Smooth muscle cell (in vitro differentiated cells): Measurements from ENCODE around the gene MLST8. TPM values are rescaled to one million over a fixed set of nuclear protein-coding genes. Genes with fewer than 3 reads are reported as not detected.

Source experiments
- DNase-seq: peaks from one replicate; lab custom pipeline; 2025; ENCODE audit not compliant: unreplicated experiment; lab: John Stamatoyannopoulos, UW
- H2AFZ ChIP-seq: fragments of 200-600 bp; sonication (generic); 2 replicates; pipeline ENCODE4 v1.6.0; 2016; ENCODE audit warnings: antibody characterized with exemption, low read depth, mild to moderate bottlenecking
- H3F3A ChIP-seq: fragments of 200-600 bp; sonication (generic); 2 replicates; pipeline ENCODE4 v1.6.0; 2017; ENCODE audit warnings: antibody characterized with exemption, low read depth
- H3K27ac ChIP-seq: fragments of 200-600 bp; sonication (generic); 2 replicates; pipeline ENCODE4 v1.5.1; 2016; ENCODE audit warnings: low read depth, mild to moderate bottlenecking
- H3K27me3 ChIP-seq: fragments of 200-600 bp; sonication (generic); 2 replicates; pipeline ENCODE4 v1.6.1; 2016; ENCODE audit warnings: low read depth, mild to moderate bottlenecking
- H3K36me3 ChIP-seq: fragments of 200-600 bp; sonication (generic); 2 replicates; pipeline ENCODE4 v1.5.1; 2016; ENCODE audit warnings: low read depth
- H3K4me1 ChIP-seq: fragments of 200-600 bp; sonication (generic); 2 replicates; pipeline ENCODE4 v1.5.1; 2016; ENCODE audit warnings: low read depth
- H3K4me2 ChIP-seq: fragments of 200-600 bp; sonication (generic); 2 replicates; pipeline ENCODE4 v1.6.0; 2016; ENCODE audit warnings: mild to moderate bottlenecking
- H3K4me3 ChIP-seq: fragments of 200-600 bp; sonication (generic); 2 replicates; pipeline ENCODE4 v1.5.1; 2016; ENCODE audit warnings: mild to moderate bottlenecking
- H3K79me2 ChIP-seq: fragments of 200-600 bp; sonication (generic); 2 replicates; pipeline ENCODE4 v1.6.0; 2016; ENCODE audit warnings: low read depth, mild to moderate bottlenecking
- H3K9ac ChIP-seq: fragments of 200-600 bp; sonication (generic); 2 replicates; pipeline ENCODE4 v1.6.0; 2016; ENCODE audit warnings: low read depth
- H3K9me3 ChIP-seq: fragments of 200-600 bp; sonication (generic); replicated peaks from 2 replicates; pipeline ENCODE4 v1.5.1; 2016; ENCODE audit warnings: low read depth
- H4K20me1 ChIP-seq: fragments of 200-600 bp; sonication (generic); 2 replicates; pipeline ENCODE4 v1.6.0; 2016; ENCODE audit warnings: low read depth
- WGBS: methylation state at CpG from one replicate; pipeline ENCODE4 v1.1.7; 2016; ENCODE audit warnings: low lambda C conversion rate; 5-methylcytosine and 5-hydroxymethylcytosine counted together
- polyA plus RNA-seq: library from polyadenylated mRNA; unstranded; fragments of >200 nt; fragmentation: Nextera tagmentation; extraction: Ambion mirVana; gene quantifications from 2 replicates; pipeline ENCODE4 v1.2.1, GENCODE V29; 2016
- total RNA-seq: library from RNA; depleted of rRNA; stranded (reverse); fragments of >200 nt; gene quantifications from 2 replicates; pipeline ENCODE4 v1.2.3, GENCODE V29; 2014
- TF ChIP-seq, protein P1 (sequence below): fragments of 200-600 bp; sonication (generic); IDR thresholded peaks from 2 replicates; pipeline ENCODE4 v1.5.1; 2017; ENCODE audit warnings: borderline replicate concordance, mild to moderate bottlenecking, antibody characterized with exemption; ENCODE audit not compliant: insufficient read depth, poor library complexity, severe bottlenecking

The MLST8 gene
- total and polyA plus RNA-seq, 2 experiments from 2014 or later, result 37.2 to 67.0 TPM

- 95% methylated on average over 30 of the region's 30 CpGs for WGBS
- TF ChIP-seq, protein P1, sequence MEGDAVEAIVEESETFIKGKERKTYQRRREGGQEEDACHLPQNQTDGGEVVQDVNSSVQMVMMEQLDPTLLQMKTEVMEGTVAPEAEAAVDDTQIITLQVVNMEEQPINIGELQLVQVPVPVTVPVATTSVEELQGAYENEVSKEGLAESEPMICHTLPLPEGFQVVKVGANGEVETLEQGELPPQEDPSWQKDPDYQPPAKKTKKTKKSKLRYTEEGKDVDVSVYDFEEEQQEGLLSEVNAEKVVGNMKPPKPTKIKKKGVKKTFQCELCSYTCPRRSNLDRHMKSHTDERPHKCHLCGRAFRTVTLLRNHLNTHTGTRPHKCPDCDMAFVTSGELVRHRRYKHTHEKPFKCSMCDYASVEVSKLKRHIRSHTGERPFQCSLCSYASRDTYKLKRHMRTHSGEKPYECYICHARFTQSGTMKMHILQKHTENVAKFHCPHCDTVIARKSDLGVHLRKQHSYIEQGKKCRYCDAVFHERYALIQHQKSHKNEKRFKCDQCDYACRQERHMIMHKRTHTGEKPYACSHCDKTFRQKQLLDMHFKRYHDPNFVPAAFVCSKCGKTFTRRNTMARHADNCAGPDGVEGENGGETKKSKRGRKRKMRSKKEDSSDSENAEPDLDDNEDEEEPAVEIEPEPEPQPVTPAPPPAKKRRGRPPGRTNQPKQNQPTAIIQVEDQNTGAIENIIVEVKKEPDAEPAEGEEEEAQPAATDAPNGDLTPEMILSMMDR, result no peak
Measured at GRCh38 chr16:2244926-2245795, 39.9 kb downstream of the MLST8 start.

DNA sequence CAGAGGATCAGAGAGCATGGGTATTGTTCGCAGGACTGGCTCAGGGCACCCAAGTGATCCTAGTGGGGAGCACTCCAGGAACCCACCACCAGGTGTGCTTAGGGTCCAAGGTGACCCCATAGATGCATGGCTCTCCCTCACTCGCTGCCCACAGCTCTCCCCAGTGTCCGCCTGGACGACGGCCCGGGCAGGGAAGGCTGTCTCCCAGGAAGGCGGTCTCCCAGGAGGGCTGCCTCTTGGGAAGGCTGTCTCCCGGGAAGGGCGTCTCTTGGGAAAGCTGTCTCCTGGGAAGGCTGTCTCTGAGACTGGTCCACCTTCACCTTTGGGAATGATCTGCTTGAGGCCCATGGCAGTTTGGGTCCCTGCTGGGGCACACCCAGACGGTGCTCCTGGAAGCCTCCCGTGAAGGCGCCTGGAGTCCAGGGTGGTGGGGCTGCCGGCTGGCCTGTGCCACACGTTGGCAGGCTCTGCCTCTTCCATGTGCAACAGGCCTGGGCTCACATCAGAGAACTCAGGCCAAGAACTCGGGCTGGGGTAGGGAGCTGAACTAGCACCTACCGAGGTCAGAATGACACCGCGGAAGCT is 41.1 kb downstream of the MLST8 start:
- Histone ChIP-seq H3K27ac (no peak overlapping the region), H3K4me3 (no peak overlapping the region), H3F3A (no peaks in the 10 kb centered on the region), H3K9me3 (no peaks in the 10 kb centered on the region), H3K27me3 (no peaks in the 10 kb centered on the region), H2AFZ (no peak overlapping the region), H3K4me1 (peaks cover 11% of the 10 kb centered on the region), H3K36me3 (no peaks in the 10 kb centered on the region), H3K9ac (no peak overlapping the region), H3K79me2 (peaks cover 35% of the 10 kb centered on the region), H4K20me1 (no peaks in the 10 kb centered on the region), H3K4me2 (no peak overlapping the region)
- TF ChIP-seq, protein P1, result no peak
- no peak for DNase-seq
- WGBS, result 98% methylated on average over 18 of the region's 18 CpGs

More at GRCh38 chr16:2244926-2245795, 39.9 kb downstream of the MLST8 start:
- no peak overlapping the region for H2AFZ ChIP-seq
- H3K36me3 ChIP-seq, result no peaks in the 10 kb centered on the region
- DNase-seq, result no peak
- peaks cover 28% of the 10 kb centered on the region for H3K79me2 ChIP-seq
- H3K27me3 ChIP-seq, result no peaks in the 10 kb centered on the region
- H3F3A ChIP-seq, result no peaks in the 10 kb centered on the region
- H3K9me3 ChIP-seq, result no peaks in the 10 kb centered on the region
- no peak overlapping the region for H3K9ac ChIP-seq
- peaks cover 4% of the 10 kb centered on the region for H3K4me1 ChIP-seq
- H3K4me3 ChIP-seq, result no peak overlapping the region
- H3K4me2 ChIP-seq, result no peak overlapping the region
- H4K20me1 ChIP-seq, result no peaks in the 10 kb centered on the region
- no peak overlapping the region for H3K27ac ChIP-seq

GRCh38 chr16:2250652-2251295 is 45.5 kb downstream of the MLST8 start:
- Histone ChIP-seq H3K27ac (peak overlapping the region; percentile 73), H3K4me3 (peak overlapping the region; percentile 77), H3F3A (peaks cover 21% of the 10 kb centered on the region), H2AFZ (no peak overlapping the region), H3K79me2 (peaks cover 35% of the 10 kb centered on the region), H3K27me3 (no peaks in the 10 kb centered on the region), H3K36me3 (peaks cover 5% of the 10 kb centered on the region), H3K9ac (peak overlapping the region; percentile 7), H4K20me1 (peaks cover 12% of the 10 kb centered on the region), H3K4me1 (peaks cover 11% of the 10 kb centered on the region), H3K9me3 (no peaks in the 10 kb centered on the region), H3K4me2 (peak overlapping the region; percentile 93)
- TF ChIP-seq, protein P1, result no peak
- WGBS, result 6% methylated on average over 33 of the region's 35 CpGs
- DNase-seq, result no peak
